Lung (tissue), 12 donors: ENCODE data around the gene CA10. TPM values are rescaled to one million over a fixed set of nuclear protein-coding genes. Genes with fewer than 3 reads are reported as not detected.

Source experiments
- ATAC-seq: fragments of 200-7000 bp; cut with Tn5 transposase; one replicate; pipeline ENCODE4 v1.9.1; 2020; ENCODE audit warnings: moderate number of reproducible peaks; ENCODE audit not compliant: insufficient read depth, low FRiP score
- DNase-seq, 3 donors: peaks; one replicate each; pipeline ENCODE4 v3.0.0-alpha.2; 2013 to 2017
- H3K27ac ChIP-seq, 2 donors: one replicate each; pipeline ENCODE4 v1.5.1; 2013; ENCODE audit warnings: mild to moderate bottlenecking in 2 of 2, moderate library complexity in 2 of 2, control low read depth in 1 of 2, inconsistent platforms in 1 of 2, low read depth in 1 of 2, low read length in 1 of 2
- H3K27me3 ChIP-seq, 3 donors: one replicate each; pipeline ENCODE4 v1.5.1; 2013; ENCODE audit warnings: low read length in 2 of 3; ENCODE audit not compliant: control insufficient read depth in 3 of 3, insufficient read depth in 3 of 3
- H3K36me3 ChIP-seq, 4 donors: one replicate each; pipeline ENCODE4 v1.5.1; 2013; ENCODE audit warnings: low read length in 4 of 4, mild to moderate bottlenecking in 1 of 4, moderate library complexity in 1 of 4; ENCODE audit not compliant: control insufficient read depth in 4 of 4, insufficient read depth in 4 of 4
- H3K4me1 ChIP-seq, 5 donors: one replicate each; pipeline ENCODE4 v1.5.1; 2013; ENCODE audit warnings: low read length in 5 of 5, mild to moderate bottlenecking in 2 of 5, moderate library complexity in 1 of 5; ENCODE audit not compliant: control insufficient read depth in 5 of 5, insufficient read depth in 5 of 5
- H3K4me3 ChIP-seq: one replicate; pipeline ENCODE4 v1.5.1; 2013; ENCODE audit warnings: mild to moderate bottlenecking, control low read depth, moderate library complexity
- H3K9ac ChIP-seq, 2 donors: one replicate each; pipeline ENCODE4 v1.5.1; 2013; ENCODE audit warnings: low read length in 2 of 2, control low read depth in 1 of 2; ENCODE audit not compliant: insufficient read depth in 1 of 2
- H3K9me3 ChIP-seq, 4 donors: one replicate each; pipeline ENCODE4 v1.5.1; 2013; ENCODE audit warnings: low read length in 3 of 4, mild to moderate bottlenecking in 1 of 4, moderate library complexity in 1 of 4; ENCODE audit not compliant: control insufficient read depth in 4 of 4, insufficient read depth in 3 of 4
- CTCF ChIP-seq: IDR thresholded peaks from 2 replicates; pipeline ENCODE4 v1.5.1; 2012; ENCODE audit warnings: mild to moderate bottlenecking; ENCODE audit errors: control extremely low read depth, extremely low read depth
- WGBS, 2 donors: extraction: QIAGEN DNeasy Blood & Tissue Kit; methylation state at CpG; one replicate each; pipeline ENCODE4 v1.1.7; 2013; 5-methylcytosine and 5-hydroxymethylcytosine counted together
- polyA plus RNA-seq, 2 donors: library from polyadenylated mRNA; stranded (reverse); fragments of 200-250 nt; gene quantifications; one replicate each; pipeline ENCODE4 v1.2.1, GENCODE V29; 2013
- total RNA-seq, 2 donors: library from RNA; depleted of rRNA in 1 of 2; stranded (reverse); fragments of >200 nt in 1 of 2; gene quantifications; one replicate each; pipeline ENCODE4 v1.2.1, GENCODE V29; 2014 to 2021
- donor health status: control.
- donor health status: control.
- donor health status: Bipolar disorder and iron deficiency.
- donor health status: healthy.
- donor health status: DM: yes; HTN: yes; CAD: no.

The CA10 gene
- total and polyA plus RNA-seq, 4 donors: 0.04 to 0.17 TPM; not detected in 2

DNA sequence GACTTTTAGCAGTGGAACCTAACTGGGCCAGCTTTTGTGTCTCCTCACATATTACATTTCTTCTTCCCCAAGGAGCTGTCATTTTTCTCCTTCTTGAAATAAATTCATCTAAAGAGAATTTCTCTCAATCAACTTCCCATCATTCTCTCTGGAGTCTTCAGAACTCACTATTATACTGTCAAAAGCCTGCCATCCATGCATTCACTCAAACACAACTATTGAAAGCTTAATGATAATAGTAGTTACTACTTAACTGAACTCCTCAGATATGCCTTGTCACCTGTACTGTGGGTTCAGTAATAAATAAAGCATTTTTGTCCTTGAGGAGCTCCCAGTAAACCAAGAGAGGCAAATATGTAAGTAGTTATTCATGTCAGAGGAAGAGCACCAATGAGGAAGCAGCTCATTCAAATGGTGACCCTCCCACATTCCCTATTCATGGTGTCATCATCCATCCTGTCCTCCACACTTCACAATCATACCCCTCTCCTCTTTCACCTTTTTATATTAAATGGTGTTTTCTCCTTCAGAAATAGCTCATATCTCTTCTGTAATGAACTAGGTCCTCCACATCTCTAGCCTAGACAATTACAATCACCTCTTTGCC is 162.6 kb downstream of the CA10 start:
- ATAC-seq: no peak
- Histone ChIP-seq H3K36me3 (no peaks in the 10 kb centered on the region), H3K9ac (no peak overlapping the region), H3K9me3 (no peaks in the 10 kb centered on the region), H3K4me3 (no peak overlapping the region), H3K4me1 (no peaks in the 10 kb centered on the region), H3K27me3 (no peaks in the 10 kb centered on the region), H3K27ac (no peak overlapping the region)
- DNase-seq: no peak
- no peak for TF ChIP-seq CTCF

DNA sequence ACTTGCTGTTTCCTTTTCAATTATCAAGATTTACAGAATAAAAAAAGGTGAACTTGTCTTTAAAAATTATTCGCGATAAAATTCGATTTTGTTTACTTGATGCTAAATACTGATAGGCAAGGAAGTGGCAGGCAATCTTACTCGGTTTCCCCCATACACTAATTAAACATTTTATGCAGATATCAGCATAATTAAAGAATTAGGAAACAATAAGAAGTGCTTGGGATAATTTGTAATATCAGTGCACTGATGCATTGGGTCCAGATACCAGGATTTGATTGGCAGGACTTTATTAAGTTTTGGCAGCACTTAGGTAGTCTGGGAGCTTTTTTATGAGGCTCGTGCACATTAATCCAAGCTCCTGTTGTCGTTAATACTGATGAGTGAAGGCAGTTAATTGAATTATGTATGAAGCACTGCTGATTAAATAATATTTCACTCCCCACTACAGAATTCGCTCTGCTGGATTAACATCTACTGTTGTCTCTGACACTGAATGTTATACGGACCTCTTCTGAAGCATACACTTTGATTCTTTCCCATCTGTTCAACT is 165.6 kb downstream of the CA10 start:
- no peak overlapping the region for H3K27ac ChIP-seq
- H3K36me3 ChIP-seq: no peaks in the 10 kb centered on the region
- no peak overlapping the region for H3K4me3 ChIP-seq
- TF ChIP-seq CTCF: no peak
- H3K9ac ChIP-seq: no peak overlapping the region
- no peak for DNase-seq
- ATAC-seq: no peak
- 76 to 89% methylated on average over 8 of the region's 8 CpGs for WGBS, 2 donors
- no peaks in the 10 kb centered on the region for H3K9me3 ChIP-seq
- H3K27me3 ChIP-seq: no peaks in the 10 kb centered on the region
- H3K4me1 ChIP-seq: no peaks in the 10 kb centered on the region

DNA sequence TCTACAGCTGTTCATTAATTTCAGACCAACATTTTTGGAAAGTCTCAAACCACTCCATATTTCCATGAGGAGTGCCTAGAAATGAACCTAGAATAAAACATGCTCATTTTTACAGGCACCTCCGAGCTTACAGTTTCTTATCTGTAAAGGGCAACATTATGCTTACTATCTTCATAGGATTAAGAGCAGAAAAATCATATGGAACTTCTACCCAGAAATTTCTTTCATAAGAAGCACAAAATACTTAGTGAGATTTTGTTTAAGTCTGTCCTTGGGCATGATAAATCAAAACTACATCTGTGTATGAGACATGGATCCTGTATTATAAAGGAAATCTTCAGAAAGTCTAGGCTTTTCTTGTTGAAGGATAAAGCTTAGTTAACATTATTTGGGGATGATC is 187.4 kb downstream of the CA10 start:
- Histone ChIP-seq H3K36me3 (no peaks in the 10 kb centered on the region), H3K4me1 (no peaks in the 10 kb centered on the region), H3K27me3 (no peaks in the 10 kb centered on the region), H3K4me3 (no peak overlapping the region), H3K9ac (no peak overlapping the region), H3K27ac (no peak overlapping the region), H3K9me3 (peaks cover 0 to 3% (median 0%) of the 10 kb centered on the region in 4 donors)
- ATAC-seq: no peak
- DNase-seq: no peak
- TF ChIP-seq CTCF: no peak
- WGBS, 2 donors: 72 to 77% methylated on average over 1 of the region's 1 CpG

DNA sequence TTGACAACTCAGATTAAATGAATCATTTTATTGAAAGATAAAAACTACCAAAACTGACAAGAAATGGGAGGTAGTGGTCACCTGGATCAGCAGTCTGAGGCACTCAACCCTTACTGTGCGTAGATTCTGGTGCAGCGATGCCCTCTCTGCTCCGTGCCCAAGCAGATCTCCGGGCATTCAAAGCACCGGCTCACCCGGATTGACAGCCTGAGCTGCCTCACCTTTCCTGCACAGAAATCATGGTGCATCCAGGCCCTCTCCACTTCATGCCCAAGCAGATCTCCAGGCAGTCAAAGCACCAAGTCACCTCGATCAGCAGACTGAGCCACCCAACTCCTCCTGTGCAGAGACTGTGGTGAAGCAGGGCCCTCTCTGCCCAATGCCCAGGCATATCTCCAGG is 196.8 kb downstream of the CA10 start:
- Histone ChIP-seq H3K27ac (no peak overlapping the region), H3K27me3 (no peaks in the 10 kb centered on the region), H3K4me3 (no peak overlapping the region), H3K36me3 (no peaks in the 10 kb centered on the region), H3K9ac (no peak overlapping the region), H3K9me3 (peaks cover 0 to 12% (median 7%) of the 10 kb centered on the region in 4 donors), H3K4me1 (no peaks in the 10 kb centered on the region)
- DNase-seq: no peak
- TF ChIP-seq CTCF: no peak
- 91 to 94% methylated on average over 7 of the region's 7 CpGs for WGBS, 2 donors
- no peak for ATAC-seq
